Dermis blood vessel endothelial cell (primary cell): ENCODE measurements around the gene DIRAS1. TPM values are rescaled to one million over a fixed set of nuclear protein-coding genes. Genes with fewer than 3 reads are reported as not detected.
"Not testable (repeated sequence)": the region's sequence is repeated elsewhere in the genome, so short reads cannot be mapped to it uniquely, and the experiment has no call there.

Source experiments
- DNase-seq: peaks from one replicate; pipeline ENCODE4 v3.0.0; 2010
- total RNA-seq: library from RNA; depleted of rRNA; stranded (reverse); fragments of >200 nt; gene quantifications from 2 replicates; pipeline ENCODE4 v1.2.3, GENCODE V29; 2014

DIRAS1 gene
- total RNA-seq, 1 donor from 2014 or later: 0.51 TPM

GRCh38 chr19:2668175-2668763, 52.9 kb downstream of the DIRAS1 start:
- no peak for DNase-seq

GRCh38 chr19:2667349-2667748, 53.8 kb downstream of the DIRAS1 start:
- not testable (repeated sequence) for DNase-seq

- no peak for DNase-seq
Measured at GRCh38 chr19:2666344-2666994, 54.7 kb downstream of the DIRAS1 start.

GRCh38 chr19:2665103-2665502, 56.1 kb downstream of the DIRAS1 start:
- DNase-seq: no peak

Other genes starting within 250 kb of the DIRAS1 start
- 53.4 and 114 TPM in 2 replicates for gene GADD45B, start 245.2 kb downstream of the DIRAS1 start, total RNA-seq
- 1.0 and 1.4 TPM in 2 replicates for gene GNG7, start 18.7 kb downstream of the DIRAS1 start, total RNA-seq
- 24.5 and 26.6 TPM in 2 replicates for gene SLC39A3, start 18.6 kb upstream of the DIRAS1 start, total RNA-seq
- gene SGTA, start 61.9 kb upstream of the DIRAS1 start, total RNA-seq: 45.4 and 65.4 TPM in 2 replicates
- gene THOP1, start 64.1 kb upstream of the DIRAS1 start, total RNA-seq: 51.7 and 160 TPM in 2 replicates
- gene ZNF554, start 98.5 kb upstream of the DIRAS1 start, total RNA-seq: 3.1 and 4.9 TPM in 2 replicates
- 7.9 and 9.7 TPM in 2 replicates for gene ZNF555, start 120.1 kb upstream of the DIRAS1 start, total RNA-seq
- gene ZNF556, start 146.0 kb upstream of the DIRAS1 start, total RNA-seq: under 0.01 TPM in 1 of 2 replicates, not detected in the other
- 5.1 and 6.3 TPM in 2 replicates for gene ZNF57, start 179.6 kb upstream of the DIRAS1 start, total RNA-seq
- gene ZNF77, start 223.6 kb upstream of the DIRAS1 start, total RNA-seq: 6.4 and 7.8 TPM in 2 replicates